GM12878 (cell line): Measurements from ENCODE around the gene HMCN2. TPM values are rescaled to one million over a fixed set of nuclear protein-coding genes. Genes with fewer than 3 reads are reported as not detected.

Source experiments
- ATAC-seq: fragments of 200-7000 bp; cut with Tn5 transposase; 3 replicates; pipeline ENCODE4 v1.9.1; 2020; ENCODE audit warnings: mild to moderate bottlenecking, moderate library complexity
- BruUV-seq: library from RNA; stranded (reverse); fragments of 400-500 nt; replicated peaks from 2 replicates; lab custom pipeline; 2021; lab: Mats Ljungman, UMichigan
- CTCF ChIA-PET: fragments of 300-600 bp; sonication (Branson Sonifier 250); formaldehyde crosslinking; extraction: SDS; loops from one replicate; lab custom pipeline; 2021; ENCODE audit warnings: inconsistent platforms; lab: Yijun Ruan, JAX
- POLR2A ChIA-PET: fragments of 350-600 bp; formaldehyde crosslinking; extraction: SDS; loops from one replicate; lab custom pipeline; 2021; ENCODE audit warnings: inconsistent platforms; lab: Charles Lee
- RAD21 ChIA-PET: fragments of 300-600 bp; sonication (Branson Sonifier 250); formaldehyde crosslinking; loops from one replicate; lab custom pipeline; 2023; ENCODE audit warnings: antibody characterized with exemption; ENCODE audit not compliant: unreplicated experiment; lab: Charles Lee
- SMC1A ChIA-PET: fragments of 300-600 bp; sonication (Branson Sonifier 250); formaldehyde crosslinking; loops from one replicate; lab custom pipeline; 2023; ENCODE audit not compliant: unreplicated experiment, uncharacterized antibody; lab: Charles Lee
- DNase-seq: peaks from one replicate; pipeline ENCODE4 v3.0.0-alpha.2; 2011; ENCODE audit warnings: low read depth, low spot score
- FAIRE-seq: peaks from 3 replicates; lab custom pipeline; 2011; peaks lifted over from hg19 to GRCh38; lab: Jason Lieb, UNC
- H2AFZ ChIP-seq: 2 replicates; pipeline ENCODE4 v1.6.0; 2011; ENCODE audit warnings: low read depth, low read length, control low read depth; ENCODE audit not compliant: control insufficient read depth
- H3K27ac ChIP-seq: 2 replicates; pipeline ENCODE4 v1.5.1; 2011; ENCODE audit warnings: control low read depth; ENCODE audit not compliant: control insufficient read depth, insufficient read depth
- H3K27me3 ChIP-seq, 2 experiments: replicated peaks in 1 of 2; 2 replicates each; pipeline versions ENCODE4 v1.6.0 to v1.6.1; 2011; ENCODE audit warnings: low read length in 1 of 2; ENCODE audit not compliant: control insufficient read depth in 2 of 2, insufficient read depth in 2 of 2
- H3K36me3 ChIP-seq, 2 experiments: 2 replicates each; pipeline ENCODE4 v1.5.1; 2011; ENCODE audit warnings: low read length in 1 of 2; ENCODE audit not compliant: control insufficient read depth in 2 of 2, insufficient read depth in 2 of 2
- H3K4me1 ChIP-seq: 2 replicates; pipeline ENCODE4 v1.6.1; 2011; ENCODE audit warnings: mild to moderate bottlenecking, low read length, moderate library complexity, mixed read lengths; ENCODE audit not compliant: control insufficient read depth, insufficient read depth
- H3K4me2 ChIP-seq: 2 replicates; pipeline ENCODE4 v1.6.0; 2011; ENCODE audit warnings: control low read depth; ENCODE audit not compliant: control insufficient read depth, insufficient read depth
- H3K4me3 ChIP-seq: fragments of 200-600 bp; sonication (generic); 2 replicates; pipeline ENCODE4 v1.5.1; 2016
- H3K79me2 ChIP-seq: 2 replicates; pipeline ENCODE4 v1.6.0; 2011; ENCODE audit warnings: low read length; ENCODE audit not compliant: control insufficient read depth, insufficient read depth
- H3K9ac ChIP-seq: 2 replicates; pipeline ENCODE4 v1.8.0; 2011; ENCODE audit warnings: low read length, control low read depth, mixed read lengths; ENCODE audit not compliant: control insufficient read depth, insufficient read depth
- H3K9me3 ChIP-seq: replicated peaks from 3 replicates; pipeline ENCODE4 v1.5.1; 2011; ENCODE audit warnings: mild to moderate bottlenecking, low read length; ENCODE audit not compliant: control insufficient read depth, insufficient read depth
- H4K20me1 ChIP-seq: 2 replicates; pipeline ENCODE4 v1.6.0; 2011; ENCODE audit not compliant: control insufficient read depth, insufficient read depth
- ATF3 ChIP-seq: IDR thresholded peaks from 2 replicates; pipeline ENCODE4 v1.6.1; 2011; ENCODE audit warnings: low read depth, mild to moderate bottlenecking, low read length, moderate library complexity, borderline replicate concordance; ENCODE audit errors: extremely low read depth
- ELK1 ChIP-seq: IDR thresholded peaks from 2 replicates; pipeline ENCODE4 v1.6.1; 2012; ENCODE audit warnings: low read depth, low read length, improper control_type of control experiment
- ETV6 ChIP-seq, 2 experiments: fragments of 450-650 bp in 1 of 2; IDR thresholded peaks in 1 of 2; conservative IDR thresholded peaks in 1 of 2; 2 replicates each; pipeline ENCODE4 v1.6.1; 2014; ENCODE audit warnings: antibody characterized with exemption in 1 of 2, borderline replicate concordance in 1 of 2, low read depth in 1 of 2, mild to moderate bottlenecking in 1 of 2, moderate library complexity in 1 of 2
- FOXM1 ChIP-seq: IDR thresholded peaks from 2 replicates; pipeline ENCODE4 v1.6.1; 2012; ENCODE audit warnings: low read depth, mild to moderate bottlenecking, inconsistent platforms, low read length, moderate library complexity
- IKZF1 ChIP-seq: fragments of 450-650 bp; conservative IDR thresholded peaks from 2 replicates; pipeline ENCODE4 v1.6.1; 2017; ENCODE audit warnings: antibody characterized with exemption, mild to moderate bottlenecking
- MEF2A ChIP-seq: IDR thresholded peaks from 2 replicates; pipeline ENCODE4 v1.6.1; 2011; ENCODE audit warnings: low read depth, mild to moderate bottlenecking, low read length, moderate library complexity; ENCODE audit not compliant: insufficient read depth
- NBN ChIP-seq: fragments of 450-650 bp; IDR thresholded peaks from 2 replicates; pipeline ENCODE4 v1.6.1; 2016
- PBX3 ChIP-seq: IDR thresholded peaks from 2 replicates; pipeline ENCODE4 v1.6.1; 2011; ENCODE audit warnings: mild to moderate bottlenecking, low read depth, low read length, moderate library complexity; ENCODE audit not compliant: insufficient replicate concordance
- PRDM15 ChIP-seq: fragments of 450-650 bp; formaldehyde crosslinking; IDR thresholded peaks from 2 replicates; pipeline ENCODE4 v1.4.0; 2020; ENCODE audit warnings: mild to moderate bottlenecking, moderate library complexity
- TARDBP ChIP-seq: IDR thresholded peaks from 2 replicates; pipeline ENCODE4 v1.6.1; 2016; ENCODE audit warnings: borderline replicate concordance
- ZNF687 ChIP-seq: fragments of 450-650 bp; IDR thresholded peaks from 2 replicates; pipeline ENCODE4 v1.6.1; 2017; ENCODE audit warnings: mild to moderate bottlenecking, moderate library complexity
- WGBS: methylation state at CpG from one replicate; pipeline ENCODE4 v1.1.6; 2016; ENCODE audit warnings: low lambda C conversion rate; ENCODE audit not compliant: insufficient replicate concordance, insufficient coverage; ENCODE audit errors: missing lambda C conversion rate; 5-methylcytosine and 5-hydroxymethylcytosine counted together
- in situ Hi-C: fragments of 300-500 bp; cut with MboI; formaldehyde crosslinking; loops from 9 replicates; pipeline ENCODE4 v1.14.3; 2018; ENCODE audit warnings: mixed read lengths
- intact Hi-C: fragments of 100-400 bp; cut with micrococcal nuclease; formaldehyde crosslinking; loops from one replicate; pipeline ENCODE4 v1.14.2; 2022; ENCODE audit not compliant: unreplicated experiment
- polyA plus RNA-seq, 11 experiments: library from polyadenylated mRNA; depleted of rRNA in 4 of 11; unstranded in 6 of 11; stranded (reverse) in 5 of 11; fragments of >200 nt; fragmentation: Nextera tagmentation in 4 of 11; fragmentation: Illumina TruSeq in 1 of 11; extraction: Ambion mirVana in 4 of 11; extraction: Trizol in 1 of 11; gene quantifications; 1 replicate in 1 of 11; 2 replicates in 10 of 11; pipeline versions ENCODE4 v1.2.1 to v1.2.3, GENCODE V29; 2011 to 2016; ENCODE audit warnings: inconsistent platforms in 2 of 11, missing spikeins in 2 of 11, low read depth in 1 of 11
- total RNA-seq, 4 experiments: library from RNA; depleted of rRNA in 3 of 4; stranded (reverse); fragments of >200 nt in 3 of 4; fragmentation: Illumina TruSeq in 1 of 4; extraction: Trizol in 1 of 4; gene quantifications; 2 replicates each; pipeline versions ENCODE4 v1.2.1 to v1.2.3, GENCODE V29; 2013 to 2021

The HMCN2 gene
- total and polyA plus RNA-seq, 10 of the 15 experiments (the other 5 are each of a cell fraction or from before 2014, with no cell fraction given): 0.04 TPM; not detected in 9

- TF ChIP-seq PRDM15 (CRISPR knock-in tag) (no peak), ATF3 (no peak)
These were observed 29.1 kb downstream of the HMCN2 start (continued) for GRCh38 chr9:130294664-130295063.

GRCh38 chr9:130295431-130295830 lies 29.9 kb downstream of the HMCN2 start:
- FAIRE-seq (no peak), ATAC-seq (no peak), DNase-seq (no peak)
- Histone ChIP-seq H4K20me1 (no peaks in the 10 kb centered on the region), H3K36me3 (no peaks in the 10 kb centered on the region), H3K9me3 (no peaks in the 10 kb centered on the region), H3K79me2 (no peaks in the 10 kb centered on the region), H2AFZ (no peak overlapping the region), H3K27me3 (peaks cover 0 to under 1% of the 10 kb centered on the region in 2 experiments; a peak in 1 of 4 replicates), H3K4me3 (no peak overlapping the region), H3K9ac (no peak overlapping the region), H3K4me2 (no peak overlapping the region), H3K4me1 (no peaks in the 10 kb centered on the region), H3K27ac (no peak overlapping the region)
- ChIA-PET POLR2A (no interaction called here), CTCF (no interaction called here), SMC1A (no interaction called here), RAD21 (no interaction called here)
- intact Hi-C loops (no loop called here), in situ Hi-C loops (no loop called here)
- 3% methylated on average over 11 of the region's 11 CpGs for WGBS
- BruUV-seq: no TSS peak
- no peak for TF ChIP-seq ZNF687
- TF ChIP-seq PBX3: no peak
- TF ChIP-seq NBN: no peak
- no peak for TF ChIP-seq ETV6 (conservative IDR thresholded peaks at IDR 0.05 in 1 of 2, IDR thresholded peaks at IDR 0.05 in 1 of 2; ENCODE audit: borderline replicate concordance in 1 of 2, low read depth in 1 of 2)
- TF ChIP-seq IKZF1: no peak
- TF ChIP-seq FOXM1: no peak
- no peak for TF ChIP-seq TARDBP
- no peak for TF ChIP-seq ELK1
- TF ChIP-seq MEF2A: no peak
